HepG2 (cell line): ENCODE data around the gene PROCR.

ENCODE experiments used
- FOXA3 ChIP-seq: IDR thresholded peaks from 2 replicates; pipeline ENCODE4 v1.6.1; 2016; ENCODE audit warnings: missing genetic modification reagents, missing compliant biosample characterization
- TSC22D2 ChIP-seq: sonication (generic); formaldehyde crosslinking; IDR thresholded peaks from 2 replicates; pipeline ENCODE4 v1.5.1; 2020; ENCODE audit warnings: missing genetic modification reagents, mild to moderate bottlenecking, borderline replicate concordance
- ZBTB8A ChIP-seq: sonication (generic); formaldehyde crosslinking; IDR thresholded peaks from 2 replicates; pipeline ENCODE4 v1.4.0; 2020; ENCODE audit warnings: mild to moderate bottlenecking, low read depth, missing genetic modification reagents, borderline replicate concordance
- TF ChIP-seq, protein P1 (sequence below), 2 experiments: IDR thresholded peaks; 2 replicates each; pipeline ENCODE4 v1.6.1; 2011 to 2012; ENCODE audit warnings: low read length in 2 of 2, borderline replicate concordance in 1 of 2, low read depth in 1 of 2, mild to moderate bottlenecking in 1 of 2, moderate library complexity in 1 of 2
- TF ChIP-seq, protein P2 (sequence below): sonication (generic); formaldehyde crosslinking; IDR thresholded peaks from 2 replicates; pipeline ENCODE4 v1.4.0; 2020; ENCODE audit warnings: missing genetic modification reagents
- TF ChIP-seq, protein P3 (sequence below): sonication (generic); formaldehyde crosslinking; IDR thresholded peaks from 2 replicates; pipeline ENCODE4 v1.5.0; 2020; ENCODE audit warnings: mild to moderate bottlenecking, missing genetic modification reagents, moderate library complexity

DNA sequence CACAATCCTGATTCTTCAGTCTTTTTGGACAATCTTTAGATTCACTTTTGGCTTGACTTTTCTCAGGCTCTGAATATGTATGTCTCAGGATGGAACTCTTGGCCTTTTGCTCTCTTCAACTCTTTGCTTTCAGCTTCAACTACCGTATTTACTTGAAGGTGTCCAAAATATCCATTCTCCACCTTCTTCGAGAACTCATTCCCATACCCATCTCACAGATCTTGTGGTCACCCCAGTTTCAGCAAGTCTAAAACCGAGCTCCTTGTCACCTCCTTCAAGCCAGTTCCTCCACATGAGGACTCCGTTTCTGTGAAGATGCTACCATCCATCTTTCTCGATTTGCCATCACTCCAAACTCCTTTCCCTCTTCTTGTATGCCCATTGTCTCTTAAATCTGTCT, 52.7 kb downstream of the PROCR start:
- TF ChIP-seq, protein P1, sequence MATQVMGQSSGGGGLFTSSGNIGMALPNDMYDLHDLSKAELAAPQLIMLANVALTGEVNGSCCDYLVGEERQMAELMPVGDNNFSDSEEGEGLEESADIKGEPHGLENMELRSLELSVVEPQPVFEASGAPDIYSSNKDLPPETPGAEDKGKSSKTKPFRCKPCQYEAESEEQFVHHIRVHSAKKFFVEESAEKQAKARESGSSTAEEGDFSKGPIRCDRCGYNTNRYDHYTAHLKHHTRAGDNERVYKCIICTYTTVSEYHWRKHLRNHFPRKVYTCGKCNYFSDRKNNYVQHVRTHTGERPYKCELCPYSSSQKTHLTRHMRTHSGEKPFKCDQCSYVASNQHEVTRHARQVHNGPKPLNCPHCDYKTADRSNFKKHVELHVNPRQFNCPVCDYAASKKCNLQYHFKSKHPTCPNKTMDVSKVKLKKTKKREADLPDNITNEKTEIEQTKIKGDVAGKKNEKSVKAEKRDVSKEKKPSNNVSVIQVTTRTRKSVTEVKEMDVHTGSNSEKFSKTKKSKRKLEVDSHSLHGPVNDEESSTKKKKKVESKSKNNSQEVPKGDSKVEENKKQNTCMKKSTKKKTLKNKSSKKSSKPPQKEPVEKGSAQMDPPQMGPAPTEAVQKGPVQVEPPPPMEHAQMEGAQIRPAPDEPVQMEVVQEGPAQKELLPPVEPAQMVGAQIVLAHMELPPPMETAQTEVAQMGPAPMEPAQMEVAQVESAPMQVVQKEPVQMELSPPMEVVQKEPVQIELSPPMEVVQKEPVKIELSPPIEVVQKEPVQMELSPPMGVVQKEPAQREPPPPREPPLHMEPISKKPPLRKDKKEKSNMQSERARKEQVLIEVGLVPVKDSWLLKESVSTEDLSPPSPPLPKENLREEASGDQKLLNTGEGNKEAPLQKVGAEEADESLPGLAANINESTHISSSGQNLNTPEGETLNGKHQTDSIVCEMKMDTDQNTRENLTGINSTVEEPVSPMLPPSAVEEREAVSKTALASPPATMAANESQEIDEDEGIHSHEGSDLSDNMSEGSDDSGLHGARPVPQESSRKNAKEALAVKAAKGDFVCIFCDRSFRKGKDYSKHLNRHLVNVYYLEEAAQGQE (IDR thresholded peaks at IDR 0.05; ENCODE audit: borderline replicate concordance in 1 of 2, low read depth in 1 of 2, low read length in 2 of 2): no peak
- TF ChIP-seq, protein P2, sequence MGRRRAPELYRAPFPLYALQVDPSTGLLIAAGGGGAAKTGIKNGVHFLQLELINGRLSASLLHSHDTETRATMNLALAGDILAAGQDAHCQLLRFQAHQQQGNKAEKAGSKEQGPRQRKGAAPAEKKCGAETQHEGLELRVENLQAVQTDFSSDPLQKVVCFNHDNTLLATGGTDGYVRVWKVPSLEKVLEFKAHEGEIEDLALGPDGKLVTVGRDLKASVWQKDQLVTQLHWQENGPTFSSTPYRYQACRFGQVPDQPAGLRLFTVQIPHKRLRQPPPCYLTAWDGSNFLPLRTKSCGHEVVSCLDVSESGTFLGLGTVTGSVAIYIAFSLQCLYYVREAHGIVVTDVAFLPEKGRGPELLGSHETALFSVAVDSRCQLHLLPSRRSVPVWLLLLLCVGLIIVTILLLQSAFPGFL (CRISPR knock-in tag): no peak
- TF ChIP-seq ZBTB8A (CRISPR knock-in tag): no peak
- TF ChIP-seq TSC22D2 (CRISPR knock-in tag): no peak
- TF ChIP-seq, protein P3, sequence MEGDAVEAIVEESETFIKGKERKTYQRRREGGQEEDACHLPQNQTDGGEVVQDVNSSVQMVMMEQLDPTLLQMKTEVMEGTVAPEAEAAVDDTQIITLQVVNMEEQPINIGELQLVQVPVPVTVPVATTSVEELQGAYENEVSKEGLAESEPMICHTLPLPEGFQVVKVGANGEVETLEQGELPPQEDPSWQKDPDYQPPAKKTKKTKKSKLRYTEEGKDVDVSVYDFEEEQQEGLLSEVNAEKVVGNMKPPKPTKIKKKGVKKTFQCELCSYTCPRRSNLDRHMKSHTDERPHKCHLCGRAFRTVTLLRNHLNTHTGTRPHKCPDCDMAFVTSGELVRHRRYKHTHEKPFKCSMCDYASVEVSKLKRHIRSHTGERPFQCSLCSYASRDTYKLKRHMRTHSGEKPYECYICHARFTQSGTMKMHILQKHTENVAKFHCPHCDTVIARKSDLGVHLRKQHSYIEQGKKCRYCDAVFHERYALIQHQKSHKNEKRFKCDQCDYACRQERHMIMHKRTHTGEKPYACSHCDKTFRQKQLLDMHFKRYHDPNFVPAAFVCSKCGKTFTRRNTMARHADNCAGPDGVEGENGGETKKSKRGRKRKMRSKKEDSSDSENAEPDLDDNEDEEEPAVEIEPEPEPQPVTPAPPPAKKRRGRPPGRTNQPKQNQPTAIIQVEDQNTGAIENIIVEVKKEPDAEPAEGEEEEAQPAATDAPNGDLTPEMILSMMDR (CRISPR knock-in tag): no peak
- TF ChIP-seq FOXA3 (CRISPR knock-in tag): no peak
